Endothelial cell of umbilical vein (primary cell): ENCODE data around the gene JADE1.
A peak's percentile ranks its signal among the peaks of the same experiment; 100 is the strongest.

Source experiments
- EZH2 ChIP-seq: IDR thresholded peaks from 2 replicates; pipeline ENCODE4 v1.6.1; 2012; ENCODE audit warnings: borderline replicate concordance, low read depth, mild to moderate bottlenecking, moderate library complexity, low read length, inconsistent platforms; ENCODE audit not compliant: severe bottlenecking
- GATA2 ChIP-seq: IDR thresholded peaks from 2 replicates; pipeline ENCODE4 v1.7.0; 2011; ENCODE audit warnings: low read depth, mild to moderate bottlenecking, moderate library complexity, mixed read lengths, low read length; ENCODE audit not compliant: insufficient read length, insufficient read depth
- JUN ChIP-seq: IDR thresholded peaks from 2 replicates; pipeline ENCODE4 v1.6.1; 2011; ENCODE audit warnings: borderline replicate concordance, low read depth; ENCODE audit not compliant: insufficient read length, insufficient read depth
- MYC ChIP-seq: IDR thresholded peaks from one replicate; pipeline ENCODE4 v1.6.1; 2011; ENCODE audit warnings: mild to moderate bottlenecking, low read depth, low read length
- POLR2A ChIP-seq: IDR thresholded peaks from 2 replicates; pipeline ENCODE4 v1.6.1; 2012; ENCODE audit warnings: low read depth, mild to moderate bottlenecking, control low read depth, low read length
- TF ChIP-seq, protein P1 (sequence below), 2 donors: IDR thresholded peaks; 1 replicate in 1 of 2; 2 replicates in 1 of 2; pipeline ENCODE4 v1.5.1; 2011; ENCODE audit warnings: low read length in 2 of 2, mild to moderate bottlenecking in 2 of 2, moderate library complexity in 2 of 2, control low read depth in 1 of 2, inconsistent platforms in 1 of 2, low read depth in 1 of 2; ENCODE audit not compliant: insufficient read depth in 1 of 2; ENCODE audit errors: extremely low read depth in 1 of 2
- TF ChIP-seq, protein P2 (sequence below): IDR thresholded peaks from 2 replicates; pipeline ENCODE4 v1.6.1; 2011; ENCODE audit not compliant: insufficient read depth, insufficient read length

DNA sequence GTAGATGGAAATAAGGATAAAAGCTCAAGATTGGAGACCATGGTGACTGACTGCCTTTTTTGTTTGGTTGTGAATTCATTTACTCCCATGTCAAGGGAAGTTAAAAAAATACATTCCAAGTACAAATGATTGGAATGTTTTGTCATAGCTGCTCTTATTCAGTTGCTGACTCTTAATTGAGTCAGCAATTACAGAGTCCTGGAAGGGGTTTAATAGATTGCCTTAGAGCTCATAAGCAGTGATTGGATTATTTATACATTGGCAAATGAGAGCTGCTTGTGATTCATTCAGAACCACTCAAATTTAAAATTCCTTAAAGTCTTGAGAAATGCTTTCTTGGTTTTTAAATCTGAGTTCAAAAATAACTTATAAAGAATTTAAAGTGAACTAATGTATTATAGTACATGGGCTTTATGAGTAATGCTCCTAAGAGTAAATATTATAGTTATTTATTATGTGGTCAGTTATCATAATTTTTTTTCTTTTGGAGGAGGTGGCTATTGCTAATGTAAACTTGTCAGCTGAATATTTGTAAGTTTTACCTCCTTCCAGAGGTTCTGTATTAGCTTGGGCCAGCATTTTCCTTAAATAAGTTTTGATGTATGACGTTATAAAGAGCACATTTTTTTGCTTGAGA, 13.6 kb downstream of the JADE1 start:
- TF ChIP-seq POLR2A: no peak
- TF ChIP-seq, protein P1, sequence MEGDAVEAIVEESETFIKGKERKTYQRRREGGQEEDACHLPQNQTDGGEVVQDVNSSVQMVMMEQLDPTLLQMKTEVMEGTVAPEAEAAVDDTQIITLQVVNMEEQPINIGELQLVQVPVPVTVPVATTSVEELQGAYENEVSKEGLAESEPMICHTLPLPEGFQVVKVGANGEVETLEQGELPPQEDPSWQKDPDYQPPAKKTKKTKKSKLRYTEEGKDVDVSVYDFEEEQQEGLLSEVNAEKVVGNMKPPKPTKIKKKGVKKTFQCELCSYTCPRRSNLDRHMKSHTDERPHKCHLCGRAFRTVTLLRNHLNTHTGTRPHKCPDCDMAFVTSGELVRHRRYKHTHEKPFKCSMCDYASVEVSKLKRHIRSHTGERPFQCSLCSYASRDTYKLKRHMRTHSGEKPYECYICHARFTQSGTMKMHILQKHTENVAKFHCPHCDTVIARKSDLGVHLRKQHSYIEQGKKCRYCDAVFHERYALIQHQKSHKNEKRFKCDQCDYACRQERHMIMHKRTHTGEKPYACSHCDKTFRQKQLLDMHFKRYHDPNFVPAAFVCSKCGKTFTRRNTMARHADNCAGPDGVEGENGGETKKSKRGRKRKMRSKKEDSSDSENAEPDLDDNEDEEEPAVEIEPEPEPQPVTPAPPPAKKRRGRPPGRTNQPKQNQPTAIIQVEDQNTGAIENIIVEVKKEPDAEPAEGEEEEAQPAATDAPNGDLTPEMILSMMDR (IDR thresholded peaks at IDR 0.05; ENCODE audit: extremely low read depth in 1 of 2, insufficient read depth in 1 of 2, low read depth in 1 of 2, low read length in 2 of 2): no peak
- TF ChIP-seq EZH2: no peak
- TF ChIP-seq GATA2: no peak
- TF ChIP-seq, protein P2, sequence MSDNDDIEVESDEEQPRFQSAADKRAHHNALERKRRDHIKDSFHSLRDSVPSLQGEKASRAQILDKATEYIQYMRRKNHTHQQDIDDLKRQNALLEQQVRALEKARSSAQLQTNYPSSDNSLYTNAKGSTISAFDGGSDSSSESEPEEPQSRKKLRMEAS: no peak
- no peak for TF ChIP-seq MYC
- TF ChIP-seq JUN: peak; percentile 18
